Spleen (tissue), 7 donors: ENCODE results near the gene ZDHHC14.

Experiments
- POLR2AphosphoS5 ChIP-seq, 3 donors: sonication (generic); formaldehyde crosslinking; IDR thresholded peaks; one replicate each; pipeline ENCODE4 v1.5.1; 2017; ENCODE audit warnings: antibody characterized with exemption in 3 of 3
- TF ChIP-seq, protein P1 (sequence below), 11 experiments: fragments of 200-600 bp in 7 of 11; fragments of 450-650 bp in 4 of 11; sonication (generic) in 4 of 11; IDR thresholded peaks in 8 of 11; conservative IDR thresholded peaks in 3 of 11; 1 replicate in 7 of 11; 2 replicates in 4 of 11; pipeline versions ENCODE4 v1.4.0 to v1.8.0; 2016 to 2021; ENCODE audit warnings: antibody characterized with exemption in 11 of 11, inconsistent platforms in 4 of 11, mild to moderate bottlenecking in 1 of 11
- donor health status: DM: no; HTN: no; CAD: no; lungs with moderate emphysema.
- donor health status: DM: no; HTN: no; CAD: no.
- donor health status: DM: no; HTN: no; CAD: no.

DNA sequence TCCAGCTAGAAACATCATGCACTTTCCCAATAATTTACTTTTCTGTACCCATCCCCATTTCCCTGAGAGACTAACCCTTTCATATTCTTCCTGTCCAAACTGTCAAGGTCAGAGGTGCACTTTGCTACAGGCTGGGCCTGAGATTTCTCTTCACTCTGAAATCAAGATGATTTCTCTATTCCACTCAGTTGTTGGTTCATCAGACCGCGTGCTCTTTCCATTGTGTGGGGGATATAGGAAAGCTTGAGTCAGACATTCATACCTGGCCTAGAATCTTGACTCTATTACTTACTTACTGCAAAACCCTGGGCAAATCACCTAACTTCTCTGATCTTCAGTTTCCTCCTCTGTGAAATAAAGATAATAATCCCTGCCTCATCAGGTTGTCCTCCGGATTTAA is 4.7 kb upstream of the ZDHHC14 start:
- TF ChIP-seq, protein P1, sequence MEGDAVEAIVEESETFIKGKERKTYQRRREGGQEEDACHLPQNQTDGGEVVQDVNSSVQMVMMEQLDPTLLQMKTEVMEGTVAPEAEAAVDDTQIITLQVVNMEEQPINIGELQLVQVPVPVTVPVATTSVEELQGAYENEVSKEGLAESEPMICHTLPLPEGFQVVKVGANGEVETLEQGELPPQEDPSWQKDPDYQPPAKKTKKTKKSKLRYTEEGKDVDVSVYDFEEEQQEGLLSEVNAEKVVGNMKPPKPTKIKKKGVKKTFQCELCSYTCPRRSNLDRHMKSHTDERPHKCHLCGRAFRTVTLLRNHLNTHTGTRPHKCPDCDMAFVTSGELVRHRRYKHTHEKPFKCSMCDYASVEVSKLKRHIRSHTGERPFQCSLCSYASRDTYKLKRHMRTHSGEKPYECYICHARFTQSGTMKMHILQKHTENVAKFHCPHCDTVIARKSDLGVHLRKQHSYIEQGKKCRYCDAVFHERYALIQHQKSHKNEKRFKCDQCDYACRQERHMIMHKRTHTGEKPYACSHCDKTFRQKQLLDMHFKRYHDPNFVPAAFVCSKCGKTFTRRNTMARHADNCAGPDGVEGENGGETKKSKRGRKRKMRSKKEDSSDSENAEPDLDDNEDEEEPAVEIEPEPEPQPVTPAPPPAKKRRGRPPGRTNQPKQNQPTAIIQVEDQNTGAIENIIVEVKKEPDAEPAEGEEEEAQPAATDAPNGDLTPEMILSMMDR (IDR thresholded peaks at IDR 0.05 in 8 of 11, conservative IDR thresholded peaks at IDR 0.05 in 3 of 11), result no peak
- no peak for TF ChIP-seq POLR2AphosphoS5 (IDR thresholded peaks at IDR 0.05)
